Esophagus muscularis mucosa (tissue), 4 donors: ENCODE data around the gene TLE3. TPM values are rescaled to one million over a fixed set of nuclear protein-coding genes. Genes with fewer than 3 reads are reported as not detected.

Experiments used
- DNase-seq: peaks from one replicate; pipeline ENCODE4 v3.0.0-alpha.2; 2017; ENCODE audit errors: extremely low spot score
- H3K27ac ChIP-seq, 4 donors: fragments of 200-600 bp; sonication (generic); replicated peaks in 1 of 4; 1 replicate in 3 of 4; 2 replicates in 1 of 4; pipeline ENCODE4 v1.5.1; 2016 to 2019; ENCODE audit warnings: mild to moderate bottlenecking in 1 of 4
- H3K27me3 ChIP-seq, 4 donors: fragments of 200-600 bp; sonication (generic); one replicate each; pipeline versions ENCODE4 v1.5.1 to v1.6.0; 2016 to 2019
- H3K36me3 ChIP-seq, 4 donors: fragments of 200-600 bp; sonication (generic); one replicate each; pipeline ENCODE4 v1.5.1; 2016 to 2019
- H3K4me1 ChIP-seq, 4 donors: fragments of 200-600 bp; sonication (generic); one replicate each; pipeline ENCODE4 v1.5.1; 2016 to 2019
- H3K4me3 ChIP-seq, 4 donors: fragments of 200-600 bp; sonication (generic); 1 replicate in 2 of 4; 2 replicates in 2 of 4; pipeline ENCODE4 v1.5.1; 2016 to 2019; ENCODE audit warnings: mild to moderate bottlenecking in 4 of 4, moderate library complexity in 1 of 4
- H3K9me3 ChIP-seq, 4 donors: fragments of 200-600 bp; sonication (generic); 1 replicate in 3 of 4; 2 replicates in 1 of 4; pipeline ENCODE4 v1.5.1; 2016 to 2019
- EP300 ChIP-seq: sonication (generic); formaldehyde crosslinking; IDR thresholded peaks from one replicate; pipeline ENCODE4 v1.6.1; 2017; ENCODE audit warnings: antibody characterized with exemption
- POLR2A ChIP-seq: fragments of 450-650 bp; IDR thresholded peaks from one replicate; pipeline ENCODE4 v1.6.1; 2017; ENCODE audit warnings: antibody characterized with exemption, moderate library complexity, mild to moderate bottlenecking, low read depth
- POLR2AphosphoS5 ChIP-seq, 2 donors: sonication (generic); formaldehyde crosslinking; IDR thresholded peaks; one replicate each; pipeline ENCODE4 v1.6.1; 2017; ENCODE audit warnings: antibody characterized with exemption in 2 of 2
- WGBS: methylation state at CpG from one replicate; pipeline ENCODE4 v1.1.5; 2018; 5-methylcytosine and 5-hydroxymethylcytosine counted together
- intact Hi-C: fragments of 100-400 bp; cut with DNase I; formaldehyde crosslinking; loops from one replicate; pipeline ENCODE4 v1.15.1; 2023
- total RNA-seq, 4 donors: library from RNA; depleted of rRNA; stranded (reverse); fragments of >200 nt; gene quantifications; one replicate each; pipeline versions ENCODE4 v1.1.0 to v1.2.1, GENCODE V29; 2016
- TF ChIP-seq, protein P1 (sequence below), 3 experiments: fragments of 200-600 bp in 2 of 3; fragments of 450-650 bp in 1 of 3; sonication (generic) in 2 of 3; IDR thresholded peaks; one replicate each; pipeline ENCODE4 v1.5.1; 2017 to 2019; ENCODE audit warnings: antibody characterized with exemption in 3 of 3, mild to moderate bottlenecking in 2 of 3, moderate library complexity in 1 of 3

TLE3 gene
- total RNA-seq, 4 donors from 2014 or later: 35.7 to 81.3 (median 59.2) TPM

DNA sequence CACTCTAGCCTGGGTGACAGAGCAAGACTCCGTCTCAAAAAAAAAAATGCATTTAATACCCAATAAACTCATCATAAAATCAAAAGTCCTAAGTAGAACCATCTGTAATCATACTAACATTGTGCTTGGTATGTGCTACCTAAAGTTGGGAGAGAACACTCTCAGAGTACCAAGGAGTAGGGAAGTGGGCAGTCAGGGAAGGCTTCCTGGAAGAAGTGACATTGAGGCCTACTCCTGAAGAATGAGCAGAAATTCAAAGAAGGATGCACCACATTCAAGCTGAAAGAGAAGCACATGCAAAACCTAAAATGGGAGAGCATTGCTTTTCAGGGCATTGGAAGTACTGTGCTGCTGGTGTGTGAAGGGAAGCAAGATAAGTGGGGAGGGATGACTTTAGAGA, 54.1 kb downstream of the TLE3 start:
- TF ChIP-seq, protein P1, sequence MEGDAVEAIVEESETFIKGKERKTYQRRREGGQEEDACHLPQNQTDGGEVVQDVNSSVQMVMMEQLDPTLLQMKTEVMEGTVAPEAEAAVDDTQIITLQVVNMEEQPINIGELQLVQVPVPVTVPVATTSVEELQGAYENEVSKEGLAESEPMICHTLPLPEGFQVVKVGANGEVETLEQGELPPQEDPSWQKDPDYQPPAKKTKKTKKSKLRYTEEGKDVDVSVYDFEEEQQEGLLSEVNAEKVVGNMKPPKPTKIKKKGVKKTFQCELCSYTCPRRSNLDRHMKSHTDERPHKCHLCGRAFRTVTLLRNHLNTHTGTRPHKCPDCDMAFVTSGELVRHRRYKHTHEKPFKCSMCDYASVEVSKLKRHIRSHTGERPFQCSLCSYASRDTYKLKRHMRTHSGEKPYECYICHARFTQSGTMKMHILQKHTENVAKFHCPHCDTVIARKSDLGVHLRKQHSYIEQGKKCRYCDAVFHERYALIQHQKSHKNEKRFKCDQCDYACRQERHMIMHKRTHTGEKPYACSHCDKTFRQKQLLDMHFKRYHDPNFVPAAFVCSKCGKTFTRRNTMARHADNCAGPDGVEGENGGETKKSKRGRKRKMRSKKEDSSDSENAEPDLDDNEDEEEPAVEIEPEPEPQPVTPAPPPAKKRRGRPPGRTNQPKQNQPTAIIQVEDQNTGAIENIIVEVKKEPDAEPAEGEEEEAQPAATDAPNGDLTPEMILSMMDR (IDR thresholded peaks at IDR 0.05): no peak
- TF ChIP-seq EP300 (no peak), POLR2AphosphoS5 (IDR thresholded peaks at IDR 0.05) (no peak), POLR2A (no peak)
- Histone ChIP-seq H3K4me3 (no peak overlapping the region), H3K9me3 (no peaks in the 10 kb centered on the region), H3K27ac (no peak overlapping the region), H3K4me1 (peaks cover 0 to 14% (median 10%) of the 10 kb centered on the region in 4 donors), H3K36me3 (peaks cover 0 to 6% (median under 1%) of the 10 kb centered on the region in 4 donors), H3K27me3 (no peaks in the 10 kb centered on the region)
- intact Hi-C loops: no loop called here
- 100% methylated on average over 1 of the region's 1 CpG for WGBS
- DNase-seq: no peak

DNA sequence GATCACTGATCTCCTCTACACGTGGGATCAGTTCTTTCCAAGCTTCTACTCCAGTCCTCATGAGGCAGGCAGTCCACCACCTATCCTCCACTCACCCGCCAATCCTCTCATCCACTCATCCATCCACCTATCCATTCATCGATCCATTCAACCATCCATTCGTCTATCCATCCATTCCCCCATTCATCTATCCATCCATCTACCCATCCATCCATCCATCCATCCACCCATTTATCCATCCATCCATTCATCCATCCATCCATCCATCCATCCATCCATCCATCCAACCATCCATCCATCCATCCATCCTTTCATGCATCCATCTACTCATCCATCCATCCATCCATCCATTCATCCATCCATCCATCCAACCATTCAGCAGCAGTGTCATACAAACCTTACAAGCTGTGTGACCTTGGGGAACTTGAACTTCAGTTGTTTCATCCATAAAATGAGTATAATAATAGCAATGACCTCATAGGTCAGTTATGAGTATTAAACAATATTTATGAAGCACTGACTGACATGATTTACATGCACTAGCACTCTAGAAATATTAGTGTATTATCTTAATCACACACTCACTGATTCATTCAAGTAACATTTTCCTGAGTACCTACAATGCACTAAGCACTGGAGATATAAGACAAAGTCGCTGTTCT, 55.0 kb downstream of the TLE3 start:
- H3K4me3 ChIP-seq: no peak overlapping the region
- intact Hi-C loops: no loop called here
- no peak for TF ChIP-seq POLR2A
- TF ChIP-seq, protein P1 (IDR thresholded peaks at IDR 0.05): no peak
- TF ChIP-seq POLR2AphosphoS5 (IDR thresholded peaks at IDR 0.05): no peak
- no peak for TF ChIP-seq EP300
- 95% methylated on average over 5 of the region's 5 CpGs for WGBS
- H3K9me3 ChIP-seq: no peaks in the 10 kb centered on the region
- no peaks in the 10 kb centered on the region for H3K27me3 ChIP-seq
- peaks cover 0 to 5% (median under 1%) of the 10 kb centered on the region in 4 donors for H3K4me1 ChIP-seq
- no peak overlapping the region for H3K27ac ChIP-seq
- peaks cover 0 to 4% (median 0%) of the 10 kb centered on the region in 4 donors for H3K36me3 ChIP-seq
- no peak for DNase-seq

DNA sequence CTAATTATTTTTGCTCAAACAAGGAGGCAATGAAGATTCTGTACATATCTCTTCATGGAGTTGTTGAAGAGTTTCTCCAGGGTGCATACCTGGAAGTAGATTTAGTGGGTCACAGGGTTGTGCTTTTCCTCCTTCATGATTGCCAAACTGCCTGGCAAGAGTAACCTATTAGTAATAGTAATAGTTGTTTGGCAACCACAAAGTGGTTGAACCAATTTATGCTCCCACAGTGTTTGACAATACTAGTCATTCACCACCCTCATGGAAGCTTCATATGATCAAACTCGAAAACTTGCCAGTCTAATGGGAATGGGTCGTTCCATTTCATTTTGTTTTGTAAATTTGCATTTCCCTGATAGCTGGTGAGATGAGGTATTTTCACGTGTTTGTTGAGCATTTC, 57.8 kb downstream of the TLE3 start:
- intact Hi-C loops: no loop called here
- H3K4me1 ChIP-seq: no peaks in the 10 kb centered on the region
- H3K4me3 ChIP-seq: no peak overlapping the region
- DNase-seq: no peak
- H3K36me3 ChIP-seq: no peaks in the 10 kb centered on the region
- no peaks in the 10 kb centered on the region for H3K27me3 ChIP-seq
- H3K9me3 ChIP-seq: no peaks in the 10 kb centered on the region
- no peak overlapping the region for H3K27ac ChIP-seq
- 90% methylated on average over 3 of the region's 3 CpGs for WGBS
- TF ChIP-seq POLR2AphosphoS5 (IDR thresholded peaks at IDR 0.05) (no peak), POLR2A (no peak)

DNA sequence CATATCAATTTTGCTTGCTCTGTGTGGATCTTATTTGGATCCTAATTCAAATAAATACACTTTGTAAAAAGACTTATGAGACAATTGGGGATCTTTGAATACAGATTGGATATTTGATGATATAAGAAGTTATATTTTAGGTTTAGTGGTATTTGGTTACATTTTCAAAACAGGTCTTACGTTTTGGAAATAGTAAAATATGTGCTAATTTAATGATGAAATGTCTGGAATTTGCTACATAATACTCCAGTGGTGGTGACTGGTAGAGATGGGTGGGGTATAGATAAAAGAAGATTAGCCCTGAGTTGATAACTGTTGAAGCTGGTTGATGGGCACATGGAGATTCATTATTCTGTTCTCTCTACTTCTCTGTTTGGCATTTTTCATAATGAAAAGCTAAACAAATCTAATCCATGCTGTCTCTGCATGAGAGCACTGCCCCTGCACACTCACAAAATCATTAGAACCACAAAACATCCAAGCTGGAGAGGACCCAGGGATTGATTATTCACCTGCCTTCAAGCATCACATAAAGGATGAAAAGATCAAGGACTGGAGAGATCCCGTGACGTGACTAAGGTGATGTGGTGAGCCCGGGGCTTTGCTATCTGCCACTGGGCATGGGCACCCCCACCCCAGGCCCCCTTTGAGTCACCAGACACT, 58.9 kb downstream of the TLE3 start:
- intact Hi-C loops: no loop called here
- H3K4me3 ChIP-seq: no peak overlapping the region
- no peaks in the 10 kb centered on the region for H3K36me3 ChIP-seq
- DNase-seq: no peak
- WGBS: 89% methylated on average over 4 of the region's 4 CpGs
- H3K27ac ChIP-seq: no peak overlapping the region
- H3K27me3 ChIP-seq: peaks cover 0 to 3% (median 0%) of the 10 kb centered on the region in 4 donors
- H3K4me1 ChIP-seq: peaks cover under 1 to 2% (median under 1%) of the 10 kb centered on the region in 4 donors
- no peaks in the 10 kb centered on the region for H3K9me3 ChIP-seq
- TF ChIP-seq POLR2A: no peak
- TF ChIP-seq POLR2AphosphoS5 (IDR thresholded peaks at IDR 0.05): no peak
- TF ChIP-seq EP300: no peak
- TF ChIP-seq, protein P1 (IDR thresholded peaks at IDR 0.05): no peak

DNA sequence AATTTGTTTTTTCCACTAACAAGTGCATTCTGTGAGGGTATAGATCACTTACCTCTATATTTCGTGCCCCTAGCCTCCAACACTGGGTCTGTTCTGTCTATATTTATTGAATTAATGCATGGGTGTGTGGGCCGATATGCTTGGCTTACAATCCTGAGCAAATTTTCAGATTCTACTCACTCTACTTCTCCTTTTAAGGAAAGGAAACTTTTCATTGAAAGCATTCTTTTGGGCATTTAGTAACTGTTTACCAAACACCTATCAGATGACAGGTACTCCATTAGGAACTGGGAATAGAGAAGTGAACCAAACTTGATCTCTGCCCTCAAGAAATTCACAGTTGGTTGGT, 60.5 kb downstream of the TLE3 start:
- no peak overlapping the region for H3K4me3 ChIP-seq
- intact Hi-C loops: no loop called here
- DNase-seq: no peak
- no peak overlapping the region for H3K27ac ChIP-seq
- 80% methylated on average over 2 of the region's 2 CpGs for WGBS
- no peaks in the 10 kb centered on the region for H3K36me3 ChIP-seq
- no peaks in the 10 kb centered on the region for H3K9me3 ChIP-seq
- H3K4me1 ChIP-seq: peaks cover 3 to 9% (median 7%) of the 10 kb centered on the region in 4 donors
- TF ChIP-seq POLR2A: no peak
- TF ChIP-seq, protein P1 (IDR thresholded peaks at IDR 0.05): no peak
- TF ChIP-seq EP300: no peak
- no peak for TF ChIP-seq POLR2AphosphoS5 (IDR thresholded peaks at IDR 0.05)
- H3K27me3 ChIP-seq: peaks cover 0 to 19% (median 4%) of the 10 kb centered on the region in 4 donors
